ENCODE data around the gene NYNRIN. TPM values are rescaled to one million over a fixed set of nuclear protein-coding genes. Genes with fewer than 3 reads are reported as not detected.

Gene NYNRIN
- total RNA-seq, 4 donors from 2014 or later: 4.7 to 14.7 (median 11.8) TPM

DNA sequence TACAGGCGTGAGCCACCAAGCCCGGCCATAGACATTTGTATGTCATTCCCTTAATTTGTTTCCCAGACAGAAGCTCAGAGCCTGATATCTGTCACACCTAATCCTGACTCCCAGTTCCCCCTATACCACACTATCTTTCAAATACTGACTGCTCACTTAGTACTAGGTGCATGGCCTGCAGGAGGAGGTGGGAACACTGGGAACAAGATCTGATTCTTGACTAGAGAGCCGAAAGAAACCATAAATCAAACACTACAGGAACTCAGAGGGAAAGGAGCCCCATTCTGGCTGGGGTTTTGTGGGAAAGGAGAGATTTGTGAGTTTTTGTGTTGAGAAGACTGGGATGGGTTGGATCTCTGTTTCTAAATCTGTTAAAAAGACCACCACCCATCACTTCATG is 35.9 kb downstream of the NYNRIN start:
- intact Hi-C loops (cut with DNase I): loop anchor here (5.0 kb wide), 2 partner anchors 67 to 102 kb away; partner anchors contain the start of gene NFATC4
- Histone ChIP-seq H3K4me3 (no peak overlapping the region), H3K27ac (peak overlapping the region in 2 of 4 donors; percentile 2 to 70), H3K27me3 (no peaks in the 10 kb centered on the region), H3K9me3 (no peaks in the 10 kb centered on the region), H3K4me1 (peaks cover 30 to 72% (median 42%) of the 10 kb centered on the region in 3 donors), H3K36me3 (peaks cover 30 to 84% (median 37%) of the 10 kb centered on the region in 3 donors)
- WGBS, 2 donors: 74 to 87% methylated on average over 3 of the region's 3 CpGs
- TF ChIP-seq, protein P1, sequence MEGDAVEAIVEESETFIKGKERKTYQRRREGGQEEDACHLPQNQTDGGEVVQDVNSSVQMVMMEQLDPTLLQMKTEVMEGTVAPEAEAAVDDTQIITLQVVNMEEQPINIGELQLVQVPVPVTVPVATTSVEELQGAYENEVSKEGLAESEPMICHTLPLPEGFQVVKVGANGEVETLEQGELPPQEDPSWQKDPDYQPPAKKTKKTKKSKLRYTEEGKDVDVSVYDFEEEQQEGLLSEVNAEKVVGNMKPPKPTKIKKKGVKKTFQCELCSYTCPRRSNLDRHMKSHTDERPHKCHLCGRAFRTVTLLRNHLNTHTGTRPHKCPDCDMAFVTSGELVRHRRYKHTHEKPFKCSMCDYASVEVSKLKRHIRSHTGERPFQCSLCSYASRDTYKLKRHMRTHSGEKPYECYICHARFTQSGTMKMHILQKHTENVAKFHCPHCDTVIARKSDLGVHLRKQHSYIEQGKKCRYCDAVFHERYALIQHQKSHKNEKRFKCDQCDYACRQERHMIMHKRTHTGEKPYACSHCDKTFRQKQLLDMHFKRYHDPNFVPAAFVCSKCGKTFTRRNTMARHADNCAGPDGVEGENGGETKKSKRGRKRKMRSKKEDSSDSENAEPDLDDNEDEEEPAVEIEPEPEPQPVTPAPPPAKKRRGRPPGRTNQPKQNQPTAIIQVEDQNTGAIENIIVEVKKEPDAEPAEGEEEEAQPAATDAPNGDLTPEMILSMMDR (IDR thresholded peaks at IDR 0.05): no peak
- TF ChIP-seq POLR2A (IDR thresholded peaks at IDR 0.05): no peak
- no peak for DNase-seq

DNA sequence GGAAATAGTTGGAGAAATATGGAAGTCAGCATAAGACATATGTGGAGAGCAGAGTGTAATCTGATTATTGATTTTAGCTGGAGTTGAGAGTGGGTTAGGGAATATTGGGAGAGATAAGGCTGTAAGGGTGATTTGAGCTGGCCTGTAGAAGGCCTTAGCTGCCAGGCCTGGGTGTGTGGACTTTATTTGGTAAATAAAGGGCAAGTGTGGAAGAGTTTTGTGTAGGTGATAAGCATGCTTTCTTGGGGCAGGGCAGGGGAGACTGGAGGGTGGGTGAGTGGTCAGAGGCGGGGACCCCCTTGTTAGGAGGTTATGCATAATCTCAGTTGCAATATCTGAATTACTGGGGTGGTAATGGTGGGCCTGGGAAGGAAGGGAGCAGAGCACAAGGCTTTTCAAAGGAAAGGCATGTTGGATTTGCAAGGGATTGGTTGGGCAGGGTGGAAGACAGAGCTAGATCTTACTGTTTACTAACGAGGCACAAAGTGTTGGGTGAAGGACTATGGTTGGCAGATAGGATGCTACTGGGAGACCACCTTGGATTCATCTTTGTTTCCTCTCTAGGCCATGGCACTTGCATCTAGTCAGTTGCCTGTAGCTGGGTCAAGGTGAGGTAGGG is 36.5 kb downstream of the NYNRIN start:
- Histone ChIP-seq H3K27ac (peak overlapping the region in 3 of 4 donors; percentile 2 to 70 (median 24)), H3K27me3 (no peaks in the 10 kb centered on the region), H3K4me1 (peaks cover 34 to 77% (median 45%) of the 10 kb centered on the region in 3 donors), H3K36me3 (peaks cover 35 to 90% (median 37%) of the 10 kb centered on the region in 3 donors), H3K4me3 (no peak overlapping the region), H3K9me3 (no peaks in the 10 kb centered on the region)
- DNase-seq: no peak
- no peak for TF ChIP-seq POLR2A (IDR thresholded peaks at IDR 0.05)
- TF ChIP-seq, protein P1 (IDR thresholded peaks at IDR 0.05): no peak
- 77 to 89% methylated on average over 2 of the region's 2 CpGs for WGBS, 2 donors
- intact Hi-C loops (cut with DNase I): no loop called here

DNA sequence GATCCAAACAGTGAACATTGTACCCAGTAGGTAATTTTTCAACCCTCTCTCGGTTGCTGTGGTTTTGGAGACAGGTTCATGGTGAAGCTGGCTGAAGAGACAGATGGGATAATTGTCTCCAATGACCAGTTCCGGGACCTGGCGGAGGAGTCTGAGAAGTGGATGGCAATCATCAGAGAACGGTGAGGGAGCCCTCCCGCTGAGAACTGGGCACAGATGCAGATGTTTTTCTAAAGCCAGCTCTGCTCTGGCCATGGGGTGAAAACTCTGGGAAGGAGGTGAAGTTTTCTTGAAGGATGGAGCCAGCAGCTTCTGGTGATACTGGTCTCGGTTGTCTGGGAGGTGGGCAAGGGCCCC is 37.2 kb downstream of the NYNRIN start:
- intact Hi-C loops (cut with DNase I): no loop called here
- 63 to 78% methylated on average over 5 to 6 of the region's 6 CpGs for WGBS, 2 donors

DNA sequence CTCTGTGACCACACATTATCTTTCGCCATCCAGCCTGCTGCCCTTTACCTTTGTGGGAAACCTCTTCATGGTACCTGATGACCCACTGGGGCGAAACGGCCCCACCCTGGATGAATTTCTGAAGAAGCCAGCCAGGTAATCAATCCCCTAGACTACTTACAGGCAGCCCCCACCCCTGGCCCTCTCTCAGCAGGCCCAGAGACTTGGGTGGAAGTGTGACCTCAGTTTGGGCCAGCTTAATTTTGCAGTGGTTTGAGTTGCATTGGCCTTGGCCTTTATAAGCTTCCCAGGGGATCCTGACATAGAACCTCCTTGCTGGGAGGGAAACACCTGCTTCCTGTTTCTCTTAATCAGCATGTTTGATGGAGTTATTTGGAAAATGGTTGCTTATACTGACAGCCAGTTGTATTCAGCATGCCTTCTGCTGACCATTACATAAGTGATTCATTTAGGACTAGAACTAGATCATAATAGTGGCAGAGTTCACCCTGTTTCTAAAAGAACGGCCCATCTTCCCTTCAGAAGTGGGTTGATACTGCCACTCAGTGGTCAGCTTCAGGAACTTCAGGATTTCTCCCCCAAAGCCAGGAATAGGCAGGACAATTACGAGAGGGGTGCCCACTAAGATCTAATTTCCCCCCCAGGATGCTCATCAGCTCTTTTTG is 37.7 kb downstream of the NYNRIN start:
- H3K36me3 ChIP-seq: peaks cover 41 to 99% (median 41%) of the 10 kb centered on the region in 3 donors
- no peak overlapping the region for H3K4me3 ChIP-seq
- H3K4me1 ChIP-seq: peaks cover 29 to 77% (median 48%) of the 10 kb centered on the region in 3 donors
- WGBS, 2 donors: 30 to 56% methylated on average over 4 to 5 of the region's 5 CpGs
- TF ChIP-seq, protein P1 (IDR thresholded peaks at IDR 0.05): peak; percentile 78 to 87 (median 80)
- TF ChIP-seq POLR2A (IDR thresholded peaks at IDR 0.05): no peak
- no peaks in the 10 kb centered on the region for H3K9me3 ChIP-seq
- intact Hi-C loops (cut with DNase I): no loop called here
- no peaks in the 10 kb centered on the region for H3K27me3 ChIP-seq
- H3K27ac ChIP-seq: peak overlapping the region; percentile 33 to 78 (median 70)
- DNase-seq: no peak

More for the DNA sequence above, 37.2 kb downstream of the NYNRIN start:
- Histone ChIP-seq H3K27ac (peak overlapping the region in 3 of 4 donors; percentile 69 to 76 (median 70)), H3K4me3 (no peak overlapping the region), H3K27me3 (no peaks in the 10 kb centered on the region), H3K4me1 (peaks cover 32 to 77% (median 50%) of the 10 kb centered on the region in 3 donors), H3K9me3 (no peaks in the 10 kb centered on the region), H3K36me3 (peaks cover 41 to 97% (median 41%) of the 10 kb centered on the region in 3 donors)
- DNase-seq: no peak
- no peak for TF ChIP-seq POLR2A (IDR thresholded peaks at IDR 0.05)
- TF ChIP-seq, protein P1 (IDR thresholded peaks at IDR 0.05): no peak
